Activated CD8-positive, alpha-beta memory T cell treated with anti-CD3 and anti-CD28 coated beads, Interleukin-2, amount 50 U/mL, for 4 hours (primary cell): ENCODE measurements around the gene TMEM219.
A peak's percentile ranks its signal among the peaks of the same experiment; 100 is the strongest.
"Not testable (repeated sequence)": the region's sequence is repeated elsewhere in the genome, so short reads cannot be mapped to it uniquely, and the experiment has no call there.

Experiments used
- DNase-seq: peaks from one replicate; pipeline ENCODE4 v3.0.0-alpha.2; 2020

The TMEM219 gene

DNA sequence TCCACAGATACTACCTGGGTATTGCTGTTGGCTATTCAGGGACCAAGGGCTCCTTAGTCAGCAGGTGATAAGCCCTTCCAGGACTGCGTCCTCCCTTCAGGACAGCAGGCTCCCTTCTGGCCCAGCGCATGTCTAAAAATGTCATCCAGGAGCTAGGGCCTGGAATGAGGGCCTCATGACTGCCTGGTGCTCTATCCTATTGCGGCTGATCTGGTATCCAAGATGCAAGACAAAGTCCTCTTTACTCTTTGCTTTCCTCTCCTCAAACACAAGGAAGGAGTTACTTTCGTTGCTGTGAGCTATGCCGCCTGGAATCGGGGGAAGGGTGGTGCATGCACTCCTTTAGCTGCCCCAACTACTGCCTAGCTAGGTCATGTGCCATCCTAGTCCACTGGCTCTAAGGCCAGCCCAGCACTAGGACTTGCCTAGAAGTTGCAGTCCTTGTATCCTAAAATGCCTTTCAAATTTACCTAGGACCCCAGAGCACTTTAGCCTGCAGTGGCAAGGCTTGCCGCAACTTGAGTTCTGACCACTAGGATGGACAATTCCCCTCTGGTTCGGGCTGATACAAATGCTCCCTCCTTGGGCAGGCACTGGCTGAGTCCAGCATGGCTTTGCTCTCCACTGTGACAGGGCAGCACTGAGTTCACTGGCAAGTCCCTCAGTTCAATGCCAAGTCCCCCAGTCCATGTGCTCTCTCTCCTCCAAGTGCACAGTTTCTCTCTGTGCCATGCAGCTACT lies 10.1 kb upstream of the TMEM219 start:
- no peak for DNase-seq

DNA sequence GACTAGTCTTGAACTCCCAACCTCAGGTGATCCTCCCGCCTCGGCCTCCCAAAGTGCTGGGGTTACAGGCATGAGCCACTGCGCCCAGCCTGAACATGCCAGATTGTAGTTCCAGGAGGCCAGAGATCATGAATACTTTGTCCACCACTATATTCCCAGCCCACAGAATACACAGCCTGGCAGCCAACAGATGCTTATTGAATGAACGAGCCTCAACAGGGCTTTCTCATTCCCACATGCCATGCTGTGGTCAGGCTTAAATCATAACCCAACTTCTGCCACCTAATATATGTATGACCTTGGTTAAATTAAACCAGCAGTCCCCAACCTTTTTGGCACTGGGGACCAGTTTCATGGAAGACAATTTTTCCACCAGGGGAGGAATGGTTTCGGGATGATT lies 3.1 kb upstream of the TMEM219 start:
- no peak for DNase-seq

DNA sequence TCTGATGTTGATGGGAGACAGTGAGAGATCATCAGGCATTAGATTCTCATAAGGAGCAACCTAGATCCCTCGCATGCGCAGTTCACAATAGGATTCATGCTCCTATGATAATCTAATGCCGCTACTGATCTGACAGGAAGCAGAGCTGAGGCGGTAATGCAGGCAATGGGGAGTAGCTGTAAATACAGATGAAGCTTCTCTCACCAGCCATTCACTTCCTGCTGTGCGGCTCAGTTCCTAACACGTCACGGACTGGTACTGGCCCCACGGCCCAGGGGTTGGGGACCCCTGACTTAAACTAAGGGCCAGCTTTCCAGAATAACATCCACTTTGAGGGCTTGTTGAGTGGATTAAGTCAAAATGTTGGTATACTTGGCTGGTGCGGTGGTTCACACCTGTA lies 2.6 kb upstream of the TMEM219 start:
- DNase-seq, result no peak

DNA sequence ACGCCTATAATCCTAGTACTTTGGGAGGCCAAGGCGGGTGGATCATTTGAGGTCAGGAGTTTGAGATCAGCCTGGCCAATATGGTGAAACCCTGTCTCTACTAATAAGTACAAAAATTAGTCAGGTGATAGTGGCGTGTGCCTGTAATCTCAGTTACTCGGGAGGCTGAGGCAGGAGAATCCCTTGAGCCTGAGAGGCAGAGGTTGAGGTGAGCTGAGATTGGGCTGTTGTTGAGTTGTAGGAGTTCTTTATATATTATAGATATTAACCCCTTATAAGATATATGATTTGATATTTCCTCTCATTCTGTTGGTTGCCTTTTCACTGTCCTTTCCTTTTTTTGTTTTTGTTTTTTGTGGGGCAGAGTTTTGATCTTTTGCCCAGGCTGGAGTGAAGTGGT lies 2.1 kb upstream of the TMEM219 start:
- DNase-seq, result not testable (repeated sequence)

DNA sequence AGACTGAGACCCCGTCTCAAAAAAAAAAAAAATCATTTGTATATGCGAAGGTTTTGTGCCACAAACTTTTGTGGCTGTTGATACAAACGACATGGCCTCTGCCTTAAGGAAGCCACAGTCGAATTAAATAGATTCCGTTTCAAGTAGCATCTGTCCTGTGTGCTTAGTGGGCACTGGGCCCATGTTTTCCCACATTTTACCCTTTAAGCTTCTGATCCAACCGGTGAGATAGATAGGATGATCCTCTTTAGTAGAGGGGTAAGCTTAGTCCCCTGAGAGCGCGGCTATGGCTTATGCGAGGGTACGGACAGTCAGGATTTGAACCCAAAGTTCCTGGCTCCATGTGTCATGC lies 776 bp upstream of the TMEM219 start:
- no peak for DNase-seq

DNA sequence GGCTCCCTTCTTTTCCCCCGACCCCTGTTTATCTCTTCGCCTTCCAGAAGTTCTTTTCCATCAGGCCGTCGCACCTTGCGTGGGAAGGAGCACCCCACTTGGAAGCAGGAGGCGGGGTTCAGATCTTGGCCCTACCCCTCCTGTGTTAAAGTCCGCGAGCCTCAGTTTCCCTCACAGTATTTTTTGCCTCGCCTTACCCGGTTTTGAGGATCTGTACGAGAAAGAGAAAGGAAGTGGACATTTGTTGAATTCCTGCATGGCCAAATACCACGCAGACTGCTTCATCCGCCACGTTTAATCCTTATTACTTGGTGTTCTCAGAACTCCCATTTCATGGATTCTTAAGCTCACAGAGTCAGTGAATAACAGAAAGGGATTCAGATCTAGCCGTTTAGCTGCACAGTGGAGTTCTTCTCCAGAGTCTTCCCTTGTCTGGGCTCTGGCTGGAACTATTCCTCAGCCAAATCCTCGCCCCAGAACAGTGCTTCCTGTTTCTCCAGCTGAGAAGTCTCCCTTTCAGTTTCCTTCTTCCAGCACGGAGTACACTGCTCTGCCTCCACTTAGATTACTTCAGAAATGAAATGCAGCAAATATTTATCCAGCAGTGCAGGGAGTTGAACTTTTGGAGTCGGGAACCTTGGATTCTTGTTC lies 590 bp downstream of the TMEM219 start:
- DNase-seq, result no peak

DNA sequence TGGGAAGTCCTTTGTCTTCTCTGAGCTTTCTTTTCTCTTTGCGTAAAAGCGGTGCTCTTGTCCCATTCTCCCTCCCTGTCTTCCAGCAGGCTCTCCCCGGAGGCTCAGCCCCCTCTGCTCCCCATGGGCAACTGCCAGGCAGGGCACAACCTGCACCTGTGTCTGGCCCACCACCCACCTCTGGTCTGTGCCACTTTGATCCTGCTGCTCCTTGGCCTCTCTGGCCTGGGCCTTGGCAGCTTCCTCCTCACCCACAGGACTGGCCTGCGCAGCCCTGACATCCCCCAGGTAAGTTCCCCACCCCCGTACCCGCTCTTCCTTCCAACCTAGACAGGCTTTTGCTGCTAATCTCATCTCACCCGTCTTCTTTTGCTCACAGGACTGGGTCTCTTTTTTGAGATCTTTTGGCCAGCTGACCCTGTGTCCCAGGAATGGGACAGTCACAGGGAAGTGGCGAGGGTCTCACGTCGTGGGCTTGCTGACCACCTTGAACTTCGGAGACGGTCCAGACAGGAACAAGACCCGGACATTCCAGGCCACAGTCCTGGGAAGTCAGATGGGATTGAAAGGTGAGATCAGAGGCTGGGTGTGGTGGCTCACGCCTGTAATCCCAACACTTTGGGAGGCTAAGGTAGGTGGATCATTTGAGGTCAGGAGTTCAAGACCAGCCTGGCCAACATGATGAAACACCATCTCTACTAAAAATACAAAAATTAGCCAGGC lies 1.3 kb downstream of the TMEM219 start:
- DNase-seq, result no peak

DNA sequence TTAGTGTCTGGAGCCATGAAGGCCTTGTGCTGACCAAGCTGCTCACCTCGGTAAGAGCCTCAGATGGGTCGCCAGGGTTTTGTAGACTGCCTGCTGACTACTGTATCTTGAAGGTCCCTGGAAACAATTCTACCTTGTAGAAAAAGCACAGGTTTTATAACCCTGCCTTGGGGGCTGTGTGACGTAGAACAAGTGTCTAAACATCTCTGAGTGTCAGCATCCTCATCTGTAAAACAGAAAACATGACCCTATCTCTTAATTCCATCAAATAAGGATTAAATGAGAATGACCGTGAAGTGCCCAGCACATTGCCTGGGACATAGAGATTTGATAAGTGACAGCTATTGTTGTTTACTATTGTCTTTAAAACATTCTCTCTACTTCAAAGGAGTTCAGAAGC lies 6.3 kb downstream of the TMEM219 start:
- no peak for DNase-seq

DNA sequence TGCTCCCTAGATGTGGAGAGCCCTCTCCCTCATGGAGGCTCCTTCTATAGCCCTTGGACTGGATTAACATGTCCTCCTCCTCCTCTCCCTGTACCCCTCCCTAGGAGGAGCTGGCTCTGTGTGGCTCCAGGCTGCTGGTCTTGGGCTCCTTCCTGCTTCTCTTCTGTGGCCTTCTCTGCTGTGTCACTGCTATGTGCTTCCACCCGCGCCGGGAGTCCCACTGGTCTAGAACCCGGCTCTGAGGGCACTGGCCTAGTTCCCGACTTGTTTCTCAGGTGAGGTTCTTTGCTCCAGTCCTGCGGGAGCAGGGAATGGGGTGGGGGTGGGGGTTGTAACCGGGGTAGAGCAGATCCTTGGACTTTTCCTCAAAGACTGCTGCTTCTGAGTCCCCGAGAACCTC lies 9.4 kb downstream of the TMEM219 start:
- no peak for DNase-seq

DNA sequence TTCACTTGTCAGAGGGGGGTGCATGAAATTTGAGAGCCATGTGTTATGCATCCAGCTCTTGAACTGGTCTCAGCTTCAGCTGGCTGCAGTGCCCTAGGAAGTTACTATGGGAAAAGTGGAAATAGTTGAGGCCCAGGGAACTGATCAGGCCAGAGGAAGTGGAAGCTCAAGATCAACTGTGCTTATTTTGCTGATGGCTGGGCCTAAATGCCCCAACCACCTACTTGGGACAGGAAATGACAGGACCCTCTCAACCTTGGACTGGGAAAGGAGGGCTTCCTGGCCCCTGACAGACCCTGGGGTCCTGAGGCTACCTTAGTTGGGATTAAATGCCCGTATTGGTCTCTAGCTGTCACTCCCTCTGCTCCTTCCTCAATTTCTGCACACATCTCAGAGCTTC lies 10.6 kb downstream of the TMEM219 start:
- DNase-seq, result no peak

DNA sequence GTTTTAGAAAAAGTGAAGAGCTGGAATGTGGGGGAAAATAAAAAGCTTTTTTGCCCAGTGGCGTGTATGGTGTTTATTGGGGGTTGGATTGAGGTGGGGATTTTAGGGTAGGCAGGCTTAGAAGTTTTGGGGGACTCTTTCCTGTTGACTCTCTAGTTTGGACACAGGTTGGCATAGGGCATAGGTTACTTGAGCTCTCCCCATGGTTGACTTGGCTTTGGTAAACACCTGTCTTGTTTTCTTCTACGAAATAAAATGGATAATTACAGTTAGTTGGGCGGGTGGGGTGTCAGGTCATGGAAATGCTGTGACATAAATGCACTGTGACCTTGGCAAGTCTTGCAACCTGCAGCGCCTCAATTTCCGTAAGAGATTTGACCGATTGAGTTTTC lies 11.1 kb downstream of the TMEM219 start:
- no peak for DNase-seq

DNA sequence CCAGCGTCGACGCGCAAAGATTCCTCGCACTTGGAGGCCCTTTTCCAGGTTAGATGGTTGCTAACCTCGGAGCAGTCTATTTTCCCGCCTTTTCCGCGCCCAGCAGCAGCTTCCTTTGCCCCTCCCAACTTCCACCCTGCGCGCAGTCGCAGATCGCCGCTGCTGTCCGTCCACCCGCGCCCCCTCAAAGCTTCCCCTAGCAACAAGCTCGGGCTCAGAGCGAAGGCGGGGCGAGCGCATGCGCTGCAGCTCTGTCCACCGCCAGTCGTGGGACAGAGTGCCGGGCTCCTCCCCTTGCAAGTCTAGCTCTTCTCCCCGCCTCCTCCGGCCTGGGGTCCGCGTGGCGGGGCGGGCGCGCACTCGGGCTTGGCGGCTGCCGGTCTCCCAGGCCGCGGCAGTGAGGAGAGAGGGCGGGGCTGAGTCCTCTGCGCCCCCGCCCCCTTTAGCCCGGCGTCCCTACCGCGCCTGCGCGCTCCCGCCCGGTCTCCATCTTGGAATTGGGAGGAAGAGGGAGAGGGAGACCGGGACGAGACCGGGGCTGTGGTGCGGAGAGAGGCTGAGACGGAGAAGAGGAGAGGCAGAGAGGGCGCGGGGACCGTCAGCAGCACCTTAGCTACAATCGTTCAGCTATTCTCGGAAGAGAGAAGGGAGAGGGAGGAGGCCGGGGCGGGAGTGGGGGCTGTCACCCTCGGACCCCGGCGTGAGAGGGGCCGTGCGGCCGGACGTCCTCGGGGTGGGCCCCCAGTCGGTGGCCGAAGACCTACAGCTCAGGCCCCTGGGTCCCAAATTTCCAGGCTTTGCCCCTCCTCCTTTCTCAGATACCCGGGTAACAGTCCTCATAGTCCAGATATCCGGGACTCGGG lies 11.7 kb downstream of the TMEM219 start, which contains the start of gene TAOK2:
Gene TAOK2 (plus strand): TSS at position 485 of the 863 bp plus-strand sequence. CDS start 3,905 bp downstream, outside the sequence.
- DNase-seq, result peak; percentile 93

DNA sequence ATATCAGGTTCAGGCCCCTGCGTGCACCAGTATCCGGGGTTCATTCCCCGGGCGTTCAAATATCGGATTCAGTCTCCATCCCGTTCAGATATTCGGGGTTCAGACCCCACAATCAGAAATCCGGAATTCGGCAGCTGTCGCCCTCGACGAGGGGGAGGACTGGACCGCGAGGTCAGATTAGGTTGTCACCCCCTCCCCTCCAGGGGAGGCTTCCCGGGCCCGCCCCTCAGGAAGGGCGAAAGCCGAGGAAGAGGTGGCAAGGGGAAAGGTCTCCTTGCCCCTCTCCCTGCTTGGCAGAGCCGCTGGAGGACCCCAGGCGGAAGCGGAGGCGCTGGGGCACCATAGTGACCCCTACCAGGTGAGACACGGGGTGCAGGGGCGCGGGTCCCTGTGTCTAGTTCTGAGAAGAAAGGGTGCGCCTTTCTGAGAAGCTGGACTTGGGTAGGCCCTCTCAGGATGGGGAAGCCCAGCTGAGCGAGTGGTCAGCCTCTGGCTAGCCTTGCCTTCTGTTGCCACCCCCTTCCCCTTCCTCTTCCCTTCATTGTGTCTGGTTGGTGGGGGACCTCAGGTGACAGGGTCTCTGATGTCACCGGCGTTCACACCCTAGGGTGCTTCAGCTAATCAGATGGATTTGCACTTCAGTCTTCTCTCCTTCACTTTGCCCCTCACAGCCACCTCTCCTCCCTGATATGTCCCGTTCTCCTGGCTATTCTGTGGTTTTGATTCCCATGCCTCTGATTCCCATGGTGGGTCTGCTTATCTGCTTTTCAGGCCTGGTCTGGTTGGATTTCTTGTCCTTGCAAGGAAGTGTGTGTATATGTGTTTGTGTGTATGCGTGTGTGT lies 12.6 kb downstream of the TMEM219 start:
- no peak for DNase-seq

DNA sequence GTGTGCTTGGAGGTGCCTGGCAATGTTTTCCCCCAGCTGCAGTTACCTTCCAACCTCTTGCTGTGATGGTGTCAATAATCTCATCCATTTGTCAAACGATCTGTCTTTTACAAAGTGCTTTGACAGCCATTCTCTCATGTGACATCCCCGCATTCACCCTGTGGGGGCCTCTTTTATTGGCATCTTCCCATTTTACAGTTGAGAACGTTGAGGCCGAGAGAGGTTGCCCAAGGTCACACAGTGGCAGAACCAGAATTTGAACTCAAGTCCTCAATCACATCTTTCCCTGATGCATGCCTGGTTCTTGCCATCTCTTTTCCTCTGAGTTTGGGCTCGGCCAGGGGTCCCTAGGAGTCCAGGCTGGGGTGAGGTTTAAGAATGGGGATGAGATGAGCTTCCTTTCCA lies 13.3 kb downstream of the TMEM219 start:
- no peak for DNase-seq

DNA sequence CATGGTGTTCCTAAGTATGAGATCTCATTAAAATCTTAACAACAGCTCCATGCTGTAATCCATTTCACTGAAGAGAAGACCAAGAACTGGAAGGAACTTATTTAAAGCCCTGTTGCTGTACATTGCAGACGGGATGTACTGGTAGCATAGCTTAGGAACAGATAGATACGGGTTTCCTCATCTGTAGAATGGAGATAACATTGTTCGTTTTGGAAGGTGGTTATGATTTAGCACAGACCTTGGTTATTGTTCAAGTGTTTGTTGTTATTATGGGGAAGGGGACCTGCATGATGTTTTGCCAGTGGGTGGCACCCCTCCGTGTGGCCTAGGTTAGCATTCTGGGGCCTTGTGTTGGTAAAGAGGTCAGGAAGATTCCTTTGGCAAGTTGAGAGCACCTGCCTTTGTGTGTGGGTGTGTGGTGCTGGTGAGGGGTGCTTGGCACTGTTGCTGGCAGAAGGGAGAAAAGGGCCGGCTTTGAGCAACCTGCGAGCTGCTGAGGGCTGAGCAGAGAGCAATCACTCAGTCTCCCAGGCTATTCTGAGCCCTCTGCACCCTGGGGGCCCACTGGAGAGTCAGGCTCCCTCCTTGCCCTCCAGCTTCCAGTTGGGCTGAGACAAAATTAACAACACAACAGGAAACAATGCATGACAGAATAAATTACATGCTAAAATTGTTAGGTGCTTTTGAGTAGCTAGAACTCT lies 14.1 kb downstream of the TMEM219 start:
- DNase-seq, result no peak

DNA sequence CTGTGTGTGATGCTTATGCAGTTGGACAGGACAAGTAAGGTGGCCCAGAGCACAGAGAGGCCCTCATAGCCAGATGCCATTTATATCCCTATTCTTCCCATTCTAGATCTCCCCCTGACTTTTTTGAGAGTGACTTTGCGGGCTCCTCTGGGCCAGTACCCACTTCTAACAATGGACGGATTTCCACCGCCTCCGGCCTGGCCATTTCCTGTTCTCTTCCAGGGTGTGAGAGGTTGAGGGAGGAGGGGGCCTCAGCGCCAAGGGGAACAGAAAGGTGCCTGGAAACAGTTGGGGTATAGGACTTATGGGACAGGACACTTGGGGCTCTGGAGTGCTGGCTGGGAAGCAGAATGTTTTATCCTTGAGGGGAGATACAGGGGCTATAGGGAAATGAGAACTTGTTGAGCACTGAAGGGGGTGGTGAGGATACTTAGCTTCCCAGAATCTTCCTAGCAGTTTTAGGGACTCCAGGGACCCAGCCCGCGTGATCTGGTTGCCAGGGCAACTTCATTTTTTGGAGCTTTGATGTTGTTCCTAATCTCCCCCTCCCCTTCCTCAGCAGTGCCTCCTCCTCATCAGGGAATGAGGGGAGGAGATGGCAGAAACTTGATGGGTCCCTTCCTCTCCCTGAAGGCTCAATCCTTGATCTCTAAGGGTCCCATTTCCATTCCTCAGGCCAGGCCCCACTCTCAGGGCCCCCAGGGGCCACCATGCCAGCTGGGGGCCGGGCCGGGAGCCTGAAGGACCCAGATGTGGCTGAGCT lies 15.4 kb downstream of the TMEM219 start:
- DNase-seq, result no peak

DNA sequence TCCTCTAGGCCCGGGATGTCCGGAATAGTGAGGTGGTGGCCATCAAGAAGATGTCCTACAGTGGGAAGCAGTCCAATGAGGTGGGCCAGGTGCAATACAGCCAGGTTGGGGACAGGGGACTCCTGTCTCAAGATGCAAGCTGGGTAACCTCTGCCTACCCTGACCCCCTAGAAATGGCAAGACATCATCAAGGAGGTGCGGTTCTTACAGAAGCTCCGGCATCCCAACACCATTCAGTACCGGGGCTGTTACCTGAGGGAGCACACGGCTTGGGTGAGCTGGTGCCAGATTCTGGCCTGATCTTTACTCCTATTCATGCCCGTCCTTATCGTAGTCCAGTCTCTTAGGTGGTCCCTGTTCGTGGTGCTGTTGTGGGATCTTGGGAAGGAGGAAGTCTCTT lies 16.2 kb downstream of the TMEM219 start:
- DNase-seq, result no peak

DNA sequence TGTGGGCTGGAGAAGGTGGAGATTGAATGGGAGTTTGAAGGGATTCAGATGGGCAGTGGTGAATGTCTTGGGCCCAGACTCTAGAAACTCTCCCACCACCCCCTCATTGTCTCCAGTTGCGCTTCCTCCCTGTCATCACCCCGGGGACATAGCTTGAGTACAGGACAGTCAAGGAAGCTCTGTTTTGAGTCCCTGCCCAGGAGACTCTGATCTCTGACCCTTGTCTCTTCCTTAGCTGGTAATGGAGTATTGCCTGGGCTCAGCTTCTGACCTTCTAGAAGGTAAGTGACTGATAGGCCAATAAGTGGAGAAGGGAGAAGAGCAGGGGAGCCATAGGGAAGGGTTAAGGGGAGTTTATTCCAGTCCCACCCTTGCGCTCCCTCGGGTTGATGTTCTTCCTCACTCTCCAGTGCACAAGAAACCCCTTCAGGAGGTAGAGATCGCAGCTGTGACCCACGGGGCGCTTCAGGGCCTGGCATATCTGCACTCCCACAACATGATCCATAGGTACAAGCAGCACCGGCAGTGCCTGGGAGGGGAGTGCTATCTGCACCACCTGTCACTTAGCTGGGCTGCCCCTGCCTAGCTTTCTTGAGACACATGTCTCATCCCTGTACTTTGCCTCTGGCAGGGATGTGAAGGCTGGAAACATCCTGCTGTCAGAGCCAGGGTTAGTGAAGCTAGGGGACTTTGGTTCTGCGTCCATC lies 16.8 kb downstream of the TMEM219 start:
- DNase-seq, result no peak

DNA sequence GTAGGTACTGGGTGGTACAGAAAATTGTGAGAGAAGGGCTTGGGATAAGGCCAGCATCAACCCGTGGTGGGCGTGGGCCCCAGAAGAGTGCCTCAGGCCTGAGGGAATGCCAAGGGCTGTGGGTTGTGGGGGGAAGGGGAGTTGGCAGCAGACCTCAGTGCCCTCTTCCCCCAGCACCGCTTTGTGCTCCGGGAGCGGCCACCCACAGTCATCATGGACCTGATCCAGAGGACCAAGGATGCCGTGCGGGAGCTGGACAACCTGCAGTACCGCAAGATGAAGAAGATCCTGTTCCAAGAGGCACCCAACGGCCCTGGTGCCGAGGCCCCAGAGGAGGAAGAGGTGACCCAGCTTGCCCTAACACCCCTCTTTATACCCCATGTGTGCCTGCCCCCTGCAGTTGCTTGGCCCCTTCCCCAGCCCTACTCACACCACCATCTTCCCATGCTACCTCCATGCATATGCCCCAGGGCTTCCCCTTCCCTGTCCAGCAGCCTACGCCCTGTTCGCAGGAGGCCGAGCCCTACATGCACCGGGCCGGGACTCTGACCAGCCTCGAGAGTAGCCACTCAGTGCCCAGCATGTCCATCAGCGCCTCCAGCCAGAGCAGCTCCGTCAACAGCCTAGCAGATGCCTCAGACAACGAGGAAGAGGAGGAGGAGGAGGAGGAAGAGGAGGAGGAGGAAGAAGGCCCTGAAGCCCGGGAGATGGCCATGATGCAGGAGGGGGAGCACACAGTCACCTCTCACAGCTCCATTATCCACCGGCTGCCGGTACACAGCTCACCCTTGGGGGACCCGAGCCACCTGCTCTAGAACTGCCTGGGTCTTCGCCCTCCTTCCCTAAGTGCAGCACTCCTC lies 20.9 kb downstream of the TMEM219 start:
- no peak for DNase-seq
